Adipocyte (in vitro differentiated cells): Measurements from ENCODE around the gene LGR5.

ENCODE experiments used
- DNase-seq: peaks from one replicate; pipeline ENCODE4 v3.0.0-alpha.2; 2015; ENCODE audit warnings: low read depth
- H3K27me3 ChIP-seq: replicated peaks from 2 replicates; pipeline ENCODE4 v1.7.0; 2013; ENCODE audit warnings: mild to moderate bottlenecking, low read length, moderate library complexity; ENCODE audit not compliant: control insufficient read depth, insufficient read depth
- H3K36me3 ChIP-seq: 2 replicates; pipeline ENCODE4 v1.7.0; 2013; ENCODE audit warnings: low read length, mild to moderate bottlenecking, moderate library complexity; ENCODE audit not compliant: control insufficient read depth, insufficient read depth, severe bottlenecking
- H3K4me1 ChIP-seq: 2 replicates; pipeline ENCODE4 v1.7.0; 2013; ENCODE audit warnings: mild to moderate bottlenecking, low read length, moderate library complexity; ENCODE audit not compliant: control insufficient read depth, insufficient read depth
- H3K4me3 ChIP-seq: 2 replicates; pipeline ENCODE4 v1.7.0; 2013; ENCODE audit warnings: mild to moderate bottlenecking, low read length, moderate library complexity
- H3K9ac ChIP-seq: 2 replicates; pipeline ENCODE4 v1.7.0; 2013; ENCODE audit warnings: mild to moderate bottlenecking, low read length, moderate library complexity
- H3K9me3 ChIP-seq: 2 replicates; pipeline ENCODE4 v1.7.0; 2013; ENCODE audit warnings: mild to moderate bottlenecking, low read length, moderate library complexity; ENCODE audit not compliant: control insufficient read depth

LGR5 gene

GRCh38 chr12:71439362-71439612, 311 bp upstream of the LGR5 start:
- Histone ChIP-seq H3K9ac (peak overlapping the region; percentile 67), H3K27me3 (peaks cover 39% of the 10 kb centered on the region), H3K4me1 (peaks cover 18% of the 10 kb centered on the region), H3K9me3 (peaks cover 18% of the 10 kb centered on the region), H3K4me3 (peak overlapping the region; percentile 72), H3K36me3 (no peaks in the 10 kb centered on the region)
- no peak for DNase-seq

GRCh38 chr12:71440345-71440762, 756 bp downstream of the LGR5 start:
- peaks cover 18% of the 10 kb centered on the region for H3K4me1 ChIP-seq
- DNase-seq: peak; percentile 39
- H3K27me3 ChIP-seq: peaks cover 39% of the 10 kb centered on the region
- peak overlapping the region; percentile 67 for H3K9ac ChIP-seq
- peak overlapping the region; percentile 72 for H3K4me3 ChIP-seq
- no peaks in the 10 kb centered on the region for H3K36me3 ChIP-seq
- H3K9me3 ChIP-seq: peaks cover 17% of the 10 kb centered on the region

GRCh38 chr12:71440763-71441748, 1.5 kb downstream of the LGR5 start:
- Histone ChIP-seq H3K9me3 (peaks cover 10% of the 10 kb centered on the region), H3K4me1 (peaks cover 18% of the 10 kb centered on the region), H3K36me3 (no peaks in the 10 kb centered on the region), H3K9ac (peak overlapping the region; percentile 67), H3K27me3 (peaks cover 39% of the 10 kb centered on the region), H3K4me3 (peak overlapping the region; percentile 72)
- no peak for DNase-seq

- H3K4me1 ChIP-seq: peaks cover 18% of the 10 kb centered on the region
Measured at GRCh38 chr12:71441836-71442566, 2.4 kb downstream of the LGR5 start.

GRCh38 chr12:71442567-71442931, 3.0 kb downstream of the LGR5 start:
- Histone ChIP-seq H3K4me3 (no peak overlapping the region), H3K4me1 (peaks cover 20% of the 10 kb centered on the region), H3K27me3 (peaks cover 30% of the 10 kb centered on the region), H3K9ac (no peak overlapping the region), H3K36me3 (no peaks in the 10 kb centered on the region), H3K9me3 (no peaks in the 10 kb centered on the region)
- DNase-seq: no peak

More at GRCh38 chr12:71441836-71442566, 2.4 kb downstream of the LGR5 start:
- DNase-seq: no peak
- Histone ChIP-seq H3K9ac (no peak overlapping the region), H3K4me3 (no peak overlapping the region), H3K9me3 (peaks cover under 1% of the 10 kb centered on the region), H3K36me3 (no peaks in the 10 kb centered on the region), H3K27me3 (peaks cover 35% of the 10 kb centered on the region)

- H3K9ac ChIP-seq: no peak overlapping the region
- H3K9me3 ChIP-seq: no peaks in the 10 kb centered on the region
- H3K36me3 ChIP-seq: no peaks in the 10 kb centered on the region
- peaks cover 15% of the 10 kb centered on the region for H3K27me3 ChIP-seq
- no peak overlapping the region for H3K4me3 ChIP-seq
- peaks cover 26% of the 10 kb centered on the region for H3K4me1 ChIP-seq
- peak; percentile 27 for DNase-seq
Measured at GRCh38 chr12:71445071-71445470, 5.5 kb downstream of the LGR5 start.

- no peak for DNase-seq
- H3K36me3 ChIP-seq: no peaks in the 10 kb centered on the region
- no peaks in the 10 kb centered on the region for H3K27me3 ChIP-seq
- H3K4me3 ChIP-seq: peak overlapping the region; percentile 28
- H3K9me3 ChIP-seq: no peaks in the 10 kb centered on the region
- H3K4me1 ChIP-seq: peaks cover 15% of the 10 kb centered on the region
- H3K9ac ChIP-seq: peak overlapping the region; percentile 21
Measured at GRCh38 chr12:71447691-71448132, 8.1 kb downstream of the LGR5 start.

- Histone ChIP-seq H3K4me1 (peaks cover 15% of the 10 kb centered on the region), H3K27me3 (no peaks in the 10 kb centered on the region), H3K36me3 (no peaks in the 10 kb centered on the region), H3K9ac (peak overlapping the region; percentile 21), H3K9me3 (no peaks in the 10 kb centered on the region), H3K4me3 (no peak overlapping the region)
- DNase-seq: peak; percentile 30
Measured at GRCh38 chr12:71448150-71448581, 8.6 kb downstream of the LGR5 start.

- no peaks in the 10 kb centered on the region for H3K36me3 ChIP-seq
- peaks cover 21% of the 10 kb centered on the region for H3K4me1 ChIP-seq
- H3K27me3 ChIP-seq: no peaks in the 10 kb centered on the region
- no peak for DNase-seq
- no peak overlapping the region for H3K9ac ChIP-seq
- no peak overlapping the region for H3K4me3 ChIP-seq
- H3K9me3 ChIP-seq: no peaks in the 10 kb centered on the region
Measured at GRCh38 chr12:71449373-71450070, 9.9 kb downstream of the LGR5 start.

- H3K9ac ChIP-seq: no peak overlapping the region
- H3K4me1 ChIP-seq: peaks cover 21% of the 10 kb centered on the region
- H3K9me3 ChIP-seq: no peaks in the 10 kb centered on the region
- no peaks in the 10 kb centered on the region for H3K36me3 ChIP-seq
- H3K4me3 ChIP-seq: no peak overlapping the region
- no peaks in the 10 kb centered on the region for H3K27me3 ChIP-seq
- no peak for DNase-seq
Measured at GRCh38 chr12:71452006-71452405, 12.4 kb downstream of the LGR5 start.
